Mucosa of gallbladder (tissue), 1 donor: Measurements from ENCODE around the gene C22orf23. TPM values are rescaled to one million over a fixed set of nuclear protein-coding genes. Genes with fewer than 3 reads are reported as not detected.
"Not testable (repeated sequence)": the region's sequence is repeated elsewhere in the genome, so short reads cannot be mapped to it uniquely, and the experiment has no call there.

Experiments
- DNase-seq: peaks from one replicate; pipeline ENCODE4 v3.0.0-alpha.2; 2020; ENCODE audit warnings: low spot score
- total RNA-seq: library from RNA; stranded (reverse); gene quantifications from one replicate; pipeline ENCODE4 v1.2.1, GENCODE V29; 2021
- donor health status: DM: no; HTN: no; CAD: no.

Gene C22orf23
- total RNA-seq, 1 donor from 2014 or later = not detected

GRCh38 chr22:37954686-37955085 lies 1.3 kb upstream of the C22orf23 start:
- no peak for DNase-seq

- no peak for DNase-seq
Measured at GRCh38 chr22:37953062-37953436, 352 bp downstream of the C22orf23 start.

- not testable (repeated sequence) for DNase-seq
Measured at GRCh38 chr22:37952629-37953028, 772 bp downstream of the C22orf23 start.

DNA sequence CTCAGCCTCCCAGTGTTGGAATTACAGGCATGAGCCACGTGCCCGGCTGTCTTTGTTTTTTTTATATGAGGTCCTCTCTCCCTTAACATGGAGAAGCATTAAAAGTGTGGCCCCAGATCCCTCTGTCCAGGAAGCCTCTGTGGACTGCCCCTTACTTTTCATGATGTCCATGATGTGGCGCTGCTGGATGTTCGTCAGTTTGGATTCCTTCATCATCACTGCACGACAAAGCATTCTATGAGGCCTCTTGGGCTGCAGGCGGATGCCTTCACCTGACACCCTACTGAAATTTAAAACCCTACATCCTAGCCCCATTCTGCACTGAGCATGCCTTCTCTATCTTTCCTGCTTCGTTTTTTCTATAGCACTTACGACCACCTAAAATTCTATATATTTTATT lies 2.1 kb downstream of the C22orf23 start:
- DNase-seq = no peak

DNA sequence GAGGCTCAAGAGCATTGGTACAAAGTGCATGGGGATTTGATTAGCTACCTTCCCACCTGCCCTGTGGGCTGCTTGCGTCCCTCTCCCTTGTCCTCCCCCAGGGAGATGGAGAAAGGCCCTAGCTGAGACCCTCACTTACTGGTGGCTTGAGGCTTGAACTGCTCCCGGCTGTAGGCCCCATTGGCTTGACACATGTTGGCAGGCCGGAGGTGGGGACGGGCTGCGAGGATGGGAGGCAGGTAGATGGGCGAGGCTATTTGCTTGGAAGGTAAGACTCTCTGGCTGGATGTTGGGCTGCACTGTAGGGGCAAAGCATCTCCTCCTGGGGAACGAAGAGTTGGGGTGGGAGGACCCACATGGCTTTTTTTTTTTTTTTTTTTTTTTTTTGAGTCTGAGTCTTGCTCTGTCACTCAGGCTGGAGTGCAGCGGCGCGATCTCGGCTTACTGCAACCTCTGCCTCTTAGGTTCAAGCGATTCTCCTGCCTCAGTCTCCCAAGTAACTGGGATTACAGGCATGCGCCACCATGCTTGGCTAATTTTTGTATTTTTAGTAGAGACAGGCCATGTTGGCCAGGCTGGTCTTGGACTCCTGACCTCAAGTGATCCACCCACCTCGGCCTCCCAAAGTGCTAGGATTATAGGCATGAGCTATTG lies 6.1 kb downstream of the C22orf23 start:
- not testable (repeated sequence) for DNase-seq

DNA sequence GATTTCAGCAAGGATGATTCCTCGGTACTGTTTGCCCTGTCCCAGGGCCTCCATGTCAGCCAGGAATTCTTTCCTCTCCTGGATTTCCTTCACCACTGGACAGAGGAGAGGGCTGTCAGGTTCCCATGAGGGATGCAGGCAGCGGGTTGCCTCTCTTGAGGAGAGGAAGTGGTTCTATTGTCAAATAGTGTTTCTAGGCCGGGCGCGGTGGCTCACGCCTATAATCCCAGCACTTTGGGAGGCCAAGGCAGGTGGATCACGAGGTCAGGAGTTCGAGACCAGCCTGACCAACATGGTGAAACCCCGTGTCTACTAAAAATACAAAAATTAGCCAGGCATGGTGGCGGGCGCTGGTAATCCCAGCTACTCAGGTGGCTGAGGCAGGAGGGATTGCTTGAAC lies 9.0 kb downstream of the C22orf23 start:
- not testable (repeated sequence) for DNase-seq

- DNase-seq = no peak
Measured at GRCh38 chr22:37943825-37944198, 9.6 kb downstream of the C22orf23 start.

GRCh38 chr22:37943136-37943824 lies 10.1 kb downstream of the C22orf23 start:
- no peak for DNase-seq

GRCh38 chr22:37942133-37942532 lies 11.3 kb downstream of the C22orf23 start:
- DNase-seq = no peak

DNA sequence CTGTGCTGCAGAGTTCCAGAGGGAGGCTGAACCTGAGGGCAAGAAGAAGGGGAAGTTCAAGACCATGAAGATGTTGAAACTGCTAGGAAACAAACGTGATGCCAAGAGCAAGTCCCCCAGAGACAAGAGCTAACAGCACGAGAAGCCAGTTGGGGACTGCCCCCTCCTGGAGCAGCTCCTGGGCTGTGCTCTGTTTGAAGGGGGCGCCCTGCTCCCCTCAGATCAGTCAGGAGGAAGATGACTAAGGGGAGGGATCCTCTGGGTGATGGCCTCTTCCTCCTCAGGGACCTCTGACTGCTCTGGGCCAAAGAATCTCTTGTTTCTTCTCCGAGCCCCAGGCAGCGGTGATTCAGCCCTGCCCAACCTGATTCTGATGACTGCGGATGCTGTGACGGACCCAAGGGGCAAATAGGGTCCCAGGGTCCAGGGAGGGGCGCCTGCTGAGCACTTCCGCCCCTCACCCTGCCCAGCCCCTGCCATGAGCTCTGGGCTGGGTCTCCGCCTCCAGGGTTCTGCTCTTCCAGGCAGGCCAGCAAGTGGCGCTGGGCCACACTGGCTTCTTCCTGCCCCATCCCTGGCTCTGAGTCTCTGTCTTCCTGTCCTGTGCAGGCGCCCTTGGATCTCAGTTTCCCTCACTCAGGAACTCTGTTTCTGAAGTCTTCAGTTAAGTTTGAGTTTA lies 12.6 kb downstream of the C22orf23 start:
- DNase-seq = no peak

- DNase-seq = peak; percentile 87
Measured at GRCh38 chr22:37933711-37934376, 19.6 kb downstream of the C22orf23 start.

- no peak for DNase-seq
Measured at GRCh38 chr22:37932821-37933578, 20.4 kb downstream of the C22orf23 start.

DNA sequence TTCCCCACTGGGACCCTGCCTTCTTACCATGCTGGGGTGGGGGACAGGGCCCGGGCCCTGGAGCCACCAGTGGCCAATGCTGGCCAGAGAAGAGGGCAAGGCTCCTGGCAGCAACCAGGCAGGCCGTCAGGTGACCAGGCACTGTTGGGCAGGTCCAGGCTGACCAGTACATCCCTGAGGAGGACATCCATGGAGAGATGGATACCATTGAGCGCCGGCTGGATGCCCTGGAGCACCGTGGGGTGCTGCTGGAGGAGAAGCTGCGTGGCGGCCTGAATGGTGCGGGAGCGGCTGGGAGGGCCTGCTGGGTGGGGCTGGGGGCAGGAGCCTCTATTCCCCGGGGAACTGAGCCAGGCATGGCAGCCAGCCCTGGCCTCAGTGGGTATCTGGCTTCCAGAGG lies 21.0 kb downstream of the C22orf23 start:
- DNase-seq = no peak

DNA sequence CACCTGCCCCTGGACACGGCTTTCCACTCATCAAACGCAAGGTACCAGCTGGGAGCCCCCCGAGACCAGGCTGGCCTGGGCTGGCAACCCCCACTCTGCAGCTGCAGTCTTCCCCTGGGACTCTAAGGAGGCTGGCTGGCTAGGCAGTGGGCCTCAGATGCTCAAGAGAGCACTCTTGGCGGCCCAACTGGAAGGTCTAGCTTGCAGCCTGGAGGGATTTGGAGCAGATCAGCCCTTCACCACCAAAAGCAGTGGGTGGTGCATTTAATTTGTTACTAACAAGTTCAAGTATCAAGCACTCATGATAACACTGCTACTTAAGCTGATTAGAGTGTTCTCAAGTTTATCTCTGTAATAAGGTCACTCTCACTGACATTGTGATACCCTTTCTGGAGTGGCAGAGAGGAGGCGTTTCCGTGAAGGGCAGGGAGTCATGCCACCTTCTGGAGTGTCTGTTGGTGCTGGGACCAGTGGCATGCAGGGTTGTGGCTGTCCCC lies 21.5 kb downstream of the C22orf23 start:
- DNase-seq = no peak

GRCh38 chr22:37930952-37931440 lies 22.4 kb downstream of the C22orf23 start:
- DNase-seq = no peak

DNA sequence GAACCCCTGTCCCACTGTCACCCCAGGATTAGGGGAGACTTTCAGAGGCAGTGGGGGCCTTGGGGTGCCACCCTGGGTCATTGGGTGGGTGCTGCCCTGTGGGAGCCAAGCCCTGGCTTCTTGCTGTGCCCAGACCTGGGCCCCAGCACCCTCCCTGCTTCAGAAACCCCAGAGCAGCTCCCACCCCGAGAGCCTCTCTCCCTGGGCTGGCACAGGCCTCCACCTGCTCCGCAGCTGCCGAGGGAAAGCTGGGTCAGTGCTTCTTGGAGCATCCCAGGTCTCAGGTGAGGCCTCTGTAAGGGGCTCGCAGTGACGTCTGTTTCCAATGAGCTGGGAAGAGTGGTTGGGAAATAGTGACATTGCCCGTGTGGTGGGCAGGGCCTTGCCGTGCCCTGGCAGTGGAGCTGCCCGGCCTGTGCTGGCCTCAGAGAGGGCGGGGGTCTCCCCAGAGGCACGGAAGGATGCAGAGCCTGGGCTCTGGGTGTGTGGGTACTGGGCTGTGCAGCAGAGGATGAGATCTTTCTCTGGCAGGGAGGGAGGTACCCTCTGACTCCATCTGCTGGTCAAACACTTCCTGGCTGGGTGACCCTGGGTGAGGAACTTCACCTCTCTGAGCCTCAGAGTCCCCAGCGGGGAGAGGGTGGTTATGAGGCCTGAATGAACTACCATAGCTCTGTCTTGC lies 23.0 kb downstream of the C22orf23 start:
- DNase-seq = no peak

GRCh38 chr22:37929390-37929789 lies 24.0 kb downstream of the C22orf23 start:
- DNase-seq = no peak

DNA sequence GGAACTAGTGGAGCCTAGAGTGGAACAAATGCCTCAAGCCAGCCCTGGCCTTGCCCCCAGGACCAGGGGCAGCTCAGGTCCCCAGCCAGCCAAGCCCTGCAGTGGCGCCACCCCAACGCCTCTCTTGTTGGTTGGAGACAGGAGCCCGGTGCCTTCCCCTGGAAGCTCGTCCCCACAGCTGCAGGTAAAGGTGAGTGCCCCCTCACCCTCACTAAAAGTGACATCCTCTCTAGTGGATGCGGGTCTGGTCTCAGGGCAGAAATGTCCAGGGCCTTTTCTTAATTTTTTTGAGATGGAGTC lies 25.8 kb downstream of the C22orf23 start:
- DNase-seq = no peak

- no peak for DNase-seq
Measured at GRCh38 chr22:37926771-37927636, 26.4 kb downstream of the C22orf23 start.

GRCh38 chr22:37926358-37926757 lies 27.0 kb downstream of the C22orf23 start:
- DNase-seq = no peak
